ENCODE measurements around the gene MRAS. TPM values are rescaled to one million over a fixed set of nuclear protein-coding genes. Genes with fewer than 3 reads are reported as not detected.

Gene MRAS
- total RNA-seq, 4 donors from 2014 or later: 31.8 to 58.1 (median 51.8) TPM

- Histone ChIP-seq H3K36me3 (peaks cover 0 to 65% of the 10 kb centered on the region in 2 donors), H3K4me3 (no peak overlapping the region), H3K4me1 (no peaks in the 10 kb centered on the region), H3K27ac (no peak overlapping the region), H3K9me3 (no peaks in the 10 kb centered on the region), H3K27me3 (no peaks in the 10 kb centered on the region)
- WGBS, 2 donors (ENCODE audit: low coverage in 1 of 2): 70 to 78% methylated on average over 3 to 4 of the region's 11 CpGs
- ATAC-seq: no peak
- TF ChIP-seq POLR2A (IDR thresholded peaks at IDR 0.05) (no peak), EP300 (IDR thresholded peaks at IDR 0.05) (no peak), POLR2AphosphoS5 (IDR thresholded peaks at IDR 0.05) (no peak), CTCF (IDR thresholded peaks at IDR 0.05) (no peak)
Observed at GRCh38 chr3:138398791-138399575, 50.6 kb downstream of the MRAS start.

- ATAC-seq: no peak
- 19 to 61% methylated on average over 3 to 4 of the region's 10 CpGs for WGBS, 2 donors (ENCODE audit: low coverage in 1 of 2)
- TF ChIP-seq POLR2AphosphoS5 (IDR thresholded peaks at IDR 0.05) (no peak), CTCF (IDR thresholded peaks at IDR 0.05) (no peak), EP300 (IDR thresholded peaks at IDR 0.05) (no peak)
- Histone ChIP-seq H3K36me3 (peaks cover 0 to 73% of the 10 kb centered on the region in 2 donors), H3K4me3 (no peak overlapping the region), H3K9me3 (no peaks in the 10 kb centered on the region), H3K27me3 (no peaks in the 10 kb centered on the region), H3K27ac (no peak overlapping the region), H3K4me1 (no peaks in the 10 kb centered on the region)
Observed at GRCh38 chr3:138399766-138400165, 51.4 kb downstream of the MRAS start.

GRCh38 chr3:138400651-138401070, 52.3 kb downstream of the MRAS start:
- Histone ChIP-seq H3K27me3 (no peaks in the 10 kb centered on the region), H3K4me1 (no peaks in the 10 kb centered on the region), H3K27ac (no peak overlapping the region), H3K36me3 (peaks cover 0 to 82% of the 10 kb centered on the region in 2 donors), H3K9me3 (no peaks in the 10 kb centered on the region), H3K4me3 (no peak overlapping the region)
- ATAC-seq: no peak
- 48% methylated on average over 2 of the region's 2 CpGs; no CpG with 5 or more reads in 1 of the 2 donors for WGBS, 2 donors (ENCODE audit: low coverage in 1 of 2)
- TF ChIP-seq CTCF (IDR thresholded peaks at IDR 0.05): no peak
- TF ChIP-seq EP300 (IDR thresholded peaks at IDR 0.05): no peak
- no peak for TF ChIP-seq POLR2AphosphoS5 (IDR thresholded peaks at IDR 0.05)
- TF ChIP-seq POLR2A (IDR thresholded peaks at IDR 0.05): no peak

GRCh38 chr3:138401834-138402233, 53.5 kb downstream of the MRAS start:
- no peaks in the 10 kb centered on the region for H3K4me1 ChIP-seq
- no peaks in the 10 kb centered on the region for H3K27me3 ChIP-seq
- no peak overlapping the region for H3K4me3 ChIP-seq
- TF ChIP-seq POLR2AphosphoS5 (IDR thresholded peaks at IDR 0.05): no peak
- no peak for ATAC-seq
- H3K27ac ChIP-seq: no peak overlapping the region
- WGBS, 2 donors (ENCODE audit: low coverage in 1 of 2): 57 to 86% methylated on average over 3 to 4 of the region's 7 CpGs
- H3K36me3 ChIP-seq: peaks cover 0 to 86% of the 10 kb centered on the region in 2 donors
- no peaks in the 10 kb centered on the region for H3K9me3 ChIP-seq

GRCh38 chr3:138404121-138404520, 55.7 kb downstream of the MRAS start:
- ATAC-seq: peak; percentile 27
- no peaks in the 10 kb centered on the region for H3K27me3 ChIP-seq
- peaks cover 0 to 69% of the 10 kb centered on the region in 2 donors for H3K36me3 ChIP-seq
- WGBS, 2 donors (ENCODE audit: low coverage in 1 of 2): 94% methylated on average over 6 of the region's 6 CpGs; no CpG with 5 or more reads in 1 of the 2 donors
- TF ChIP-seq POLR2A (IDR thresholded peaks at IDR 0.05) (no peak), EP300 (IDR thresholded peaks at IDR 0.05) (no peak), CTCF (IDR thresholded peaks at IDR 0.05) (no peak), POLR2AphosphoS5 (IDR thresholded peaks at IDR 0.05) (no peak)
- no peaks in the 10 kb centered on the region for H3K4me1 ChIP-seq
- no peak overlapping the region for H3K27ac ChIP-seq
- H3K9me3 ChIP-seq: no peaks in the 10 kb centered on the region
- H3K4me3 ChIP-seq: no peak overlapping the region

Data from gastroesophageal sphincter (tissue), 4 donors.